T-helper 2 cell (primary cell): Measurements from ENCODE around the gene LARP4B.
A peak's percentile ranks its signal among the peaks of the same experiment; 100 is the strongest.
"Not testable (repeated sequence)": the region's sequence is repeated elsewhere in the genome, so short reads cannot be mapped to it uniquely, and the experiment has no call there.

ENCODE experiments used
- DNase-seq, 5 experiments: peaks; one replicate each; pipeline versions ENCODE4 v3.0.0 to v3.0.0-alpha.2; 2012 to 2022

Gene LARP4B

GRCh38 chr10:955820-956217 lies 24.3 kb upstream of the LARP4B start:
- no peak for DNase-seq

- no peak for DNase-seq
Measured at GRCh38 chr10:955127-955819, 23.8 kb upstream of the LARP4B start.

GRCh38 chr10:954396-954795 lies 22.9 kb upstream of the LARP4B start:
- no peak for DNase-seq

- DNase-seq = no peak
Measured at GRCh38 chr10:953836-954235, 22.3 kb upstream of the LARP4B start.

GRCh38 chr10:949446-949845 lies 17.9 kb upstream of the LARP4B start:
- no peak for DNase-seq

GRCh38 chr10:948347-948746 lies 16.8 kb upstream of the LARP4B start:
- no peak for DNase-seq

- no peak for DNase-seq
Measured at GRCh38 chr10:947881-948280, 16.4 kb upstream of the LARP4B start.

- no peak for DNase-seq
Measured at GRCh38 chr10:947051-947450, 15.5 kb upstream of the LARP4B start.

GRCh38 chr10:945778-946177 lies 14.3 kb upstream of the LARP4B start:
- no peak for DNase-seq

GRCh38 chr10:944034-944831 lies 12.7 kb upstream of the LARP4B start:
- DNase-seq = no peak

- DNase-seq = no peak
Measured at GRCh38 chr10:943334-944033, 12.0 kb upstream of the LARP4B start.

GRCh38 chr10:938941-939678 lies 7.6 kb upstream of the LARP4B start:
- DNase-seq = no peak

GRCh38 chr10:934746-935406 lies 3.4 kb upstream of the LARP4B start:
- no peak for DNase-seq

GRCh38 chr10:934165-934564 lies 2.7 kb upstream of the LARP4B start:
- DNase-seq = not testable (repeated sequence)

- DNase-seq = peak in 1 of 5 experiments; percentile 3
Measured at GRCh38 chr10:932589-932988, 1.1 kb upstream of the LARP4B start.

GRCh38 chr10:930625-931325 lies 730 bp downstream of the LARP4B start:
- peak in 4 of 5 experiments; percentile 2 to 55 (median 10) for DNase-seq

GRCh38 chr10:929960-930624 lies 1.4 kb downstream of the LARP4B start:
- DNase-seq = peak in 1 of 5 experiments; percentile 20

GRCh38 chr10:927131-927530 lies 4.4 kb downstream of the LARP4B start:
- no peak for DNase-seq

- DNase-seq = no peak
Measured at GRCh38 chr10:926075-926698, 5.3 kb downstream of the LARP4B start.

GRCh38 chr10:924524-924859 lies 7.0 kb downstream of the LARP4B start:
- DNase-seq = no peak
